ENCODE measurements around the gene XPNPEP1. TPM values are rescaled to one million over a fixed set of nuclear protein-coding genes. Genes with fewer than 3 reads are reported as not detected.

The XPNPEP1 gene
- polyA plus RNA-seq, 1 donor from 2014 or later, result 96.3 TPM

DNA sequence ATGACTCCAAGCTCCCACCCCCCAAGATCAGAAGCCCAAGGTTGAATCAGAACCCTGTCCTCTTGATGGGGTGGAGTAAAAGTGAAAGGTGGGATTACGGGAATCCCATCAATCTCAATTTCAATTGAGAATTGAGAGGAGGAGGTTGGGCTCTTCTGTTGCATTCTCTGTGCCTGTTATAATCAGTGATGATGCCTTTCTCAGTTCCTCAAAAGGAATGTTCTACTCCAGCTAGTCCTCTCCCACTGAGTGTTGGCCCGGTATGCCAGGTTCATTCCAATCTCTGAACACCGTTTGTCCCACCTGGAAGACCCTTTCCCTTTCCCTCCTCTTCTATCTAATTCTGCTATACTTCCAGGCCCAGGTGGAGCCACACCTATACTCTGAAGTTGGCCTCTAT lies 17.2 kb upstream of the XPNPEP1 start:
- no peaks in the 10 kb centered on the region for H3K9me3 ChIP-seq (ENCODE audit: low read length)

GRCh38 chr10:109940117-109940516 lies 16.8 kb upstream of the XPNPEP1 start:
- Histone ChIP-seq H3K9me2 (ENCODE audit: insufficient read depth, low read length) (no peaks in the 10 kb centered on the region), H3K27ac (ENCODE audit: low read length) (no peak overlapping the region), H3K36me3 (ENCODE audit: insufficient read depth, low read length) (no peaks in the 10 kb centered on the region), H3K4me3 (ENCODE audit: low read length) (no peak overlapping the region), H4K20me1 (ENCODE audit: insufficient read depth) (no peaks in the 10 kb centered on the region), H3K9me3 (ENCODE audit: low read length) (no peaks in the 10 kb centered on the region), H2AFZ (ENCODE audit: low read depth, low read length) (no peak overlapping the region), H3F3A (ENCODE audit: insufficient read depth, low read length, poor library complexity, severe bottlenecking) (no peaks in the 10 kb centered on the region), H3K79me2 (replicated peaks; ENCODE audit: insufficient read depth, low read length) (no peaks in the 10 kb centered on the region), H3K27me3 (ENCODE audit: insufficient read depth, low read depth, low read length) (no peaks in the 10 kb centered on the region), H3K9ac (ENCODE audit: low read length) (no peak overlapping the region), H3K4me2 (ENCODE audit: low read length) (no peak overlapping the region)
- TF ChIP-seq CTCF (IDR thresholded peaks at IDR 0.05; ENCODE audit: poor library complexity, severe bottlenecking), result no peak

More for the DNA sequence above, 17.2 kb upstream of the XPNPEP1 start:
- H3K36me3 ChIP-seq (ENCODE audit: insufficient read depth, low read length), result no peaks in the 10 kb centered on the region
- no peaks in the 10 kb centered on the region for H3K27me3 ChIP-seq (ENCODE audit: insufficient read depth, low read depth, low read length)
- TF ChIP-seq, protein P1, sequence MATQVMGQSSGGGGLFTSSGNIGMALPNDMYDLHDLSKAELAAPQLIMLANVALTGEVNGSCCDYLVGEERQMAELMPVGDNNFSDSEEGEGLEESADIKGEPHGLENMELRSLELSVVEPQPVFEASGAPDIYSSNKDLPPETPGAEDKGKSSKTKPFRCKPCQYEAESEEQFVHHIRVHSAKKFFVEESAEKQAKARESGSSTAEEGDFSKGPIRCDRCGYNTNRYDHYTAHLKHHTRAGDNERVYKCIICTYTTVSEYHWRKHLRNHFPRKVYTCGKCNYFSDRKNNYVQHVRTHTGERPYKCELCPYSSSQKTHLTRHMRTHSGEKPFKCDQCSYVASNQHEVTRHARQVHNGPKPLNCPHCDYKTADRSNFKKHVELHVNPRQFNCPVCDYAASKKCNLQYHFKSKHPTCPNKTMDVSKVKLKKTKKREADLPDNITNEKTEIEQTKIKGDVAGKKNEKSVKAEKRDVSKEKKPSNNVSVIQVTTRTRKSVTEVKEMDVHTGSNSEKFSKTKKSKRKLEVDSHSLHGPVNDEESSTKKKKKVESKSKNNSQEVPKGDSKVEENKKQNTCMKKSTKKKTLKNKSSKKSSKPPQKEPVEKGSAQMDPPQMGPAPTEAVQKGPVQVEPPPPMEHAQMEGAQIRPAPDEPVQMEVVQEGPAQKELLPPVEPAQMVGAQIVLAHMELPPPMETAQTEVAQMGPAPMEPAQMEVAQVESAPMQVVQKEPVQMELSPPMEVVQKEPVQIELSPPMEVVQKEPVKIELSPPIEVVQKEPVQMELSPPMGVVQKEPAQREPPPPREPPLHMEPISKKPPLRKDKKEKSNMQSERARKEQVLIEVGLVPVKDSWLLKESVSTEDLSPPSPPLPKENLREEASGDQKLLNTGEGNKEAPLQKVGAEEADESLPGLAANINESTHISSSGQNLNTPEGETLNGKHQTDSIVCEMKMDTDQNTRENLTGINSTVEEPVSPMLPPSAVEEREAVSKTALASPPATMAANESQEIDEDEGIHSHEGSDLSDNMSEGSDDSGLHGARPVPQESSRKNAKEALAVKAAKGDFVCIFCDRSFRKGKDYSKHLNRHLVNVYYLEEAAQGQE (IDR thresholded peaks at IDR 0.05; ENCODE audit: borderline replicate concordance), result no peak
- TF ChIP-seq TAF1 (IDR thresholded peaks at IDR 0.05; ENCODE audit: low read depth), result no peak
- TF ChIP-seq CTCF (IDR thresholded peaks at IDR 0.05; ENCODE audit: poor library complexity, severe bottlenecking), result no peak
- no peak for TF ChIP-seq EP300 (conservative IDR thresholded peaks at IDR 0.05; ENCODE audit: poor library complexity, severe bottlenecking)
- TF ChIP-seq EZH2 (IDR thresholded peaks at IDR 0.05; ENCODE audit: borderline replicate concordance, insufficient read depth, low read length, poor library complexity, severe bottlenecking), result no peak
- TF ChIP-seq RAD21 (conservative IDR thresholded peaks at IDR 0.05), result no peak
- TF ChIP-seq POLR2AphosphoS5 (IDR thresholded peaks at IDR 0.05), result no peak
- TF ChIP-seq SMC3 (conservative IDR thresholded peaks at IDR 0.05; ENCODE audit: poor library complexity), result no peak
- TF ChIP-seq MXI1 (conservative IDR thresholded peaks at IDR 0.05; ENCODE audit: poor library complexity, severe bottlenecking), result no peak
- no peak overlapping the region for H3K4me2 ChIP-seq (ENCODE audit: low read length)
- no peak overlapping the region for H3K4me3 ChIP-seq (ENCODE audit: low read length)
- H3F3A ChIP-seq (ENCODE audit: insufficient read depth, low read length, poor library complexity, severe bottlenecking), result no peaks in the 10 kb centered on the region
- H4K20me1 ChIP-seq (ENCODE audit: insufficient read depth), result no peaks in the 10 kb centered on the region
- no peaks in the 10 kb centered on the region for H3K79me2 ChIP-seq (replicated peaks; ENCODE audit: insufficient read depth, low read length)
- no peak overlapping the region for H2AFZ ChIP-seq (ENCODE audit: low read depth, low read length)
- H3K9me2 ChIP-seq (ENCODE audit: insufficient read depth, low read length), result no peaks in the 10 kb centered on the region
- no peak overlapping the region for H3K27ac ChIP-seq (ENCODE audit: low read length)
- H3K9ac ChIP-seq (ENCODE audit: low read length), result no peak overlapping the region

Measured in neural cell (in vitro differentiated cells).